Activated CD8-positive, alpha-beta T cell treated with anti-CD3 and anti-CD28 coated beads for 36 hours (primary cell): ENCODE data around the gene FRY. TPM values are rescaled to one million over a fixed set of nuclear protein-coding genes. Genes with fewer than 3 reads are reported as not detected.

ENCODE experiments used
- ATAC-seq: fragments of 200-7000 bp; cut with Tn5 transposase; one replicate; pipeline ENCODE4 v1.10.0; 2021; ENCODE audit warnings: mild to moderate bottlenecking, moderate library complexity
- CTCF ChIA-PET: fragments of 350-600 bp; sonication (Branson Sonifier 250); formaldehyde crosslinking; loops from one replicate; lab custom pipeline; 2021; ENCODE audit warnings: antibody characterized with exemption; lab: Charles Lee
- POLR2A ChIA-PET: fragments of 350-600 bp; sonication (Branson Sonifier 250); formaldehyde crosslinking; loops from one replicate; lab custom pipeline; 2021; ENCODE audit warnings: antibody characterized with exemption; lab: Charles Lee
- DNase-seq: peaks from one replicate; pipeline ENCODE4 v3.0.0-alpha.2; 2020
- H3K27ac Mint-ChIP-seq: one replicate; pipeline ENCODE4 v1.8.0; 2021; ENCODE audit warnings: mild to moderate bottlenecking, mixed read lengths
- H3K27me3 Mint-ChIP-seq: one replicate; pipeline ENCODE4 v1.8.0; 2021; ENCODE audit warnings: mixed read lengths
- H3K36me3 Mint-ChIP-seq: one replicate; pipeline ENCODE4 v1.8.0; 2021; ENCODE audit warnings: low read depth, mixed read lengths
- H3K4me1 Mint-ChIP-seq: one replicate; pipeline ENCODE4 v1.8.0; 2021; ENCODE audit warnings: low read depth, mixed read lengths
- H3K4me3 Mint-ChIP-seq: one replicate; pipeline ENCODE4 v1.8.0; 2021; ENCODE audit warnings: mild to moderate bottlenecking, moderate library complexity, mixed read lengths
- H3K9me3 Mint-ChIP-seq: one replicate; pipeline ENCODE4 v1.8.0; 2021; ENCODE audit warnings: mixed read lengths
- intact Hi-C: fragments of 100-400 bp; cut with micrococcal nuclease; formaldehyde crosslinking; loops from one replicate; pipeline ENCODE4 v1.10.0; 2022
- total RNA-seq, 2 experiments: library from RNA; stranded (reverse); gene quantifications; one replicate each; pipeline ENCODE4 v1.2.3, GENCODE V29; 2021
- TF ChIP-seq, protein P1 (sequence below): fragments of 200-600 bp; IDR thresholded peaks from one replicate; pipeline ENCODE4 v1.8.0; 2022; ENCODE audit warnings: antibody characterized with exemption, mild to moderate bottlenecking

Gene FRY
- total RNA-seq, 2 experiments from 2014 or later = 0.58 to 0.68 TPM

DNA sequence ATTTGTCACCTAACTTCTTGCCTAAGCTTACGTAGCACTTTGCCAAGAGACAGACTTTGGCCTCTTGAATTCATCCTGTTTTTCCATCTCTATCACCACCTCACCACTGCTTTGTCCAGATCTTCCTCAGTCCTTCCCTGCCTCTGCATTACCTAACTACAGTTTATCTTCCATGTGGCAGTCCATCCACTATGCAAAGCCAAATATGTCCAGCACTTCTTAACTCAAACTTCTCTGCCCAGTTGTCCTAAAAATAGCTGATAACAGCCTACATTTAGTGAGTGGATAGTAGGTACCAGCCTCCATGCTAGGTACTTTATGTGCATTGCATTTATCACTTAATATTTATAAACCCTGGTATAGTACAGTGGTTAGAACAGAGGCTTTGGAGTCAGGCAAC lies 172.2 kb downstream of the FRY start:
- TF ChIP-seq, protein P1, sequence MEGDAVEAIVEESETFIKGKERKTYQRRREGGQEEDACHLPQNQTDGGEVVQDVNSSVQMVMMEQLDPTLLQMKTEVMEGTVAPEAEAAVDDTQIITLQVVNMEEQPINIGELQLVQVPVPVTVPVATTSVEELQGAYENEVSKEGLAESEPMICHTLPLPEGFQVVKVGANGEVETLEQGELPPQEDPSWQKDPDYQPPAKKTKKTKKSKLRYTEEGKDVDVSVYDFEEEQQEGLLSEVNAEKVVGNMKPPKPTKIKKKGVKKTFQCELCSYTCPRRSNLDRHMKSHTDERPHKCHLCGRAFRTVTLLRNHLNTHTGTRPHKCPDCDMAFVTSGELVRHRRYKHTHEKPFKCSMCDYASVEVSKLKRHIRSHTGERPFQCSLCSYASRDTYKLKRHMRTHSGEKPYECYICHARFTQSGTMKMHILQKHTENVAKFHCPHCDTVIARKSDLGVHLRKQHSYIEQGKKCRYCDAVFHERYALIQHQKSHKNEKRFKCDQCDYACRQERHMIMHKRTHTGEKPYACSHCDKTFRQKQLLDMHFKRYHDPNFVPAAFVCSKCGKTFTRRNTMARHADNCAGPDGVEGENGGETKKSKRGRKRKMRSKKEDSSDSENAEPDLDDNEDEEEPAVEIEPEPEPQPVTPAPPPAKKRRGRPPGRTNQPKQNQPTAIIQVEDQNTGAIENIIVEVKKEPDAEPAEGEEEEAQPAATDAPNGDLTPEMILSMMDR = no peak
- ATAC-seq (no peak), DNase-seq (no peak)
- Mint-ChIP-seq H3K36me3 (no peaks in the 10 kb centered on the region), H3K4me3 (no peak overlapping the region), H3K27me3 (no peaks in the 10 kb centered on the region), H3K4me1 (no peaks in the 10 kb centered on the region), H3K27ac (no peak overlapping the region), H3K9me3 (no peaks in the 10 kb centered on the region)
- POLR2A ChIA-PET = no interaction called here
- intact Hi-C loops = no loop called here
- CTCF ChIA-PET = no interaction called here

DNA sequence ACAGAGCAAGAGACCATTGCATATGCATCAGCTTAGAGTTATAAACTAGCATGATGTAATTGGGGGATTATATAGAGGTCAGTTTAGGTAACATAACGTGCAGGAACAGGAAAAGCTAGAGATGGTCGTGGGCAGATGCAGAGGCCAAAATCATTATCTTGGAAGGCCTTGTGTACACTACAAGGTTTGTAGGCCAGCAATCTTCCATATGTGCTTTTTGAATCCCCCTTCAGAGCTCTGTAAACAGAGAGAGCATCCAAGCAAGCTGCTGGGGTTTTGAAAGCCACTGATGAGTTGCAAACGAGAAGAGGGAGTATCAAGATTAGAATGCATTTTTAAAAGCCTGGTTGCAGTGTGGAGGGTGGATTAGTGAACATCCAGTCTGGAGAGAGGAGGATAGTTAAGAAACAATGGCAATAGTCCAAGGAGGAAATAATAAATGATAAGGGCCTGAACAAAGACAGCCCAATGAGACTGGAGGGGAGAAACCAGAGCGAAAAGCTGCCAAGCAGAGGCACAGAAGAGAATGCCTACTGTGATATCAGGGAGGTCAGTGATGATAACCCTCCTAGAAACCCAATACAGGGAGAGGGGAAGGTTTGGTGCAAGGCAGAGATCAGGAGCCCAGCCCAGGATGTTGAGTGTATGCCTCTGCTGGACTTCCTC lies 174.0 kb downstream of the FRY start:
- CTCF ChIA-PET = interaction anchor here (1.4 kb wide), 1 partner anchor 9 kb away, joined by 5 read pairs; no protein-coding TSS in a partner anchor
- H3K27ac Mint-ChIP-seq = no peak overlapping the region
- DNase-seq (no peak), ATAC-seq (no peak)
- no peaks in the 10 kb centered on the region for H3K9me3 Mint-ChIP-seq
- no peak overlapping the region for H3K4me3 Mint-ChIP-seq
- POLR2A ChIA-PET = no interaction called here
- no peaks in the 10 kb centered on the region for H3K4me1 Mint-ChIP-seq
- no peaks in the 10 kb centered on the region for H3K27me3 Mint-ChIP-seq
- H3K36me3 Mint-ChIP-seq = no peaks in the 10 kb centered on the region
- TF ChIP-seq, protein P1 = no peak
- intact Hi-C loops = no loop called here

DNA sequence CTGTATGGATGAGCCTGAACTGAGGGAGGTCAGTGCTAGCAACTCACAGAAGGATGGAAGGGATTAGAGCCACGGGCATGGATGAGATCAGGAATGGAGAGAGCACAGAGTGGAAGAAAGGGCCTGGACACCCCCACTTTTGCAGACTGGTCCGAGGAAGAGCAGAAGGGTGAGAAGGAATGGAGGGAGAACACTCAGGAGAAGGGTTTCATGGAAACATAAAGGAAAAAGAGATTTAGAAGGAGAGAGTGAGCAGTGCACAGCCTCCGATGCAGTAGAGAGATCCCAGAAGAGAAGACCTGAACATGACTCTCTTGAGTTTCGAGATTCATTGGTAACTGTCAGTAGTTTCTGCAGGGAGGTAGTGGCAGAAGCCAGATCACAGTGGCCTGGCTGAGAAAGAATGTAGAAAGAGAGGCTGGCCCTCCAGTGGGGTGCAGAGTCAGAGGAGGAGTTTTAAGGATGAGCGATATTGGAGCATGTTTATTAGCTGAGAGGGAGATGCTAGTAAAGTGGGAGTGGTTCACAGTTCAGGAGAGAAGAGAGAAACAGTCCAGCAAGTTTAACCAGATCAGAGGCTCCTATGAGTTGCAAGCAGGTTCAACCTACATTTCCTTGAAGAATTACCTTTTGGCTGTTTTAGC lies 174.6 kb downstream of the FRY start:
- Mint-ChIP-seq H3K27me3 (no peaks in the 10 kb centered on the region), H3K4me3 (no peak overlapping the region), H3K9me3 (no peaks in the 10 kb centered on the region), H3K27ac (no peak overlapping the region), H3K4me1 (no peaks in the 10 kb centered on the region), H3K36me3 (no peaks in the 10 kb centered on the region)
- ATAC-seq (no peak), DNase-seq (no peak)
- TF ChIP-seq, protein P1 = no peak
- POLR2A ChIA-PET = no interaction called here
- intact Hi-C loops = no loop called here
- CTCF ChIA-PET = interaction anchor here (0.7 kb wide), 1 partner anchor 297 kb away, joined by 3 read pairs; no protein-coding TSS in a partner anchor

- Mint-ChIP-seq H3K36me3 (no peaks in the 10 kb centered on the region), H3K4me3 (no peak overlapping the region), H3K27me3 (no peaks in the 10 kb centered on the region), H3K4me1 (no peaks in the 10 kb centered on the region), H3K27ac (no peak overlapping the region), H3K9me3 (no peaks in the 10 kb centered on the region)
- ChIA-PET POLR2A (no interaction called here), CTCF (no interaction called here)
- intact Hi-C loops = no loop called here
- no peak for ATAC-seq
- DNase-seq = no peak
- TF ChIP-seq, protein P1 = no peak
Measured at GRCh38 chr13:32208860-32209259, 177.3 kb downstream of the FRY start.

GRCh38 chr13:32209652-32210051 lies 178.1 kb downstream of the FRY start:
- ChIA-PET POLR2A (no interaction called here), CTCF (interaction anchor here (1.2 kb wide), 1 partner anchor 12 kb away, joined by 3 read pairs; no protein-coding TSS in a partner anchor)
- Mint-ChIP-seq H3K27me3 (no peaks in the 10 kb centered on the region), H3K4me1 (no peaks in the 10 kb centered on the region), H3K36me3 (no peaks in the 10 kb centered on the region), H3K4me3 (no peak overlapping the region), H3K27ac (no peak overlapping the region), H3K9me3 (no peaks in the 10 kb centered on the region)
- DNase-seq (no peak), ATAC-seq (no peak)
- intact Hi-C loops = no loop called here
- TF ChIP-seq, protein P1 = no peak
